ENCODE data around the gene LY6G6F.

- TF ChIP-seq POLR2AphosphoS5 (IDR thresholded peaks at IDR 0.05; ENCODE audit: borderline replicate concordance, low read depth, low read length) (no peak), EZH2 (IDR thresholded peaks at IDR 0.05) (no peak), FOXP2 (optimal IDR thresholded peaks at IDR 0.05; ENCODE audit: control extremely low read depth, extremely low read length, insufficient read depth) (no peak)
These were observed 20.2 kb upstream of the LY6G6F start for GRCh38 chr6:31686483-31686882.
